Measurements from ENCODE around the gene ERG28.

GRCh38 chr14:75657331-75657730, 3.3 kb downstream of the ERG28 start:
- TF ChIP-seq POLR2A (IDR thresholded peaks at IDR 0.05; ENCODE audit: extremely low read depth, insufficient read length) (no peak), CTCF (IDR thresholded peaks at IDR 0.05; ENCODE audit: low read depth, low read length) (no peak), MYC (IDR thresholded peaks at IDR 0.05; ENCODE audit: low read depth, low read length) (no peak)

Data from NB4 (cell line).